OCI-LY3 (cell line): ENCODE data around the gene PCP4L1.

Experiments
- CTCF ChIP-seq: fragments of 200-600, 300-600 bp; sonication (generic); IDR thresholded peaks from 2 replicates; pipeline ENCODE4 v1.5.1; 2014; ENCODE audit warnings: antibody characterized with exemption, low read length, low read depth
- EZH2phosphoT487 ChIP-seq: fragments of 200-600 bp; shearing (Covaris generic); IDR thresholded peaks from 2 replicates; pipeline ENCODE4 v1.6.1; 2018; ENCODE audit warnings: antibody characterized with exemption, mixed run types, low read depth

DNA sequence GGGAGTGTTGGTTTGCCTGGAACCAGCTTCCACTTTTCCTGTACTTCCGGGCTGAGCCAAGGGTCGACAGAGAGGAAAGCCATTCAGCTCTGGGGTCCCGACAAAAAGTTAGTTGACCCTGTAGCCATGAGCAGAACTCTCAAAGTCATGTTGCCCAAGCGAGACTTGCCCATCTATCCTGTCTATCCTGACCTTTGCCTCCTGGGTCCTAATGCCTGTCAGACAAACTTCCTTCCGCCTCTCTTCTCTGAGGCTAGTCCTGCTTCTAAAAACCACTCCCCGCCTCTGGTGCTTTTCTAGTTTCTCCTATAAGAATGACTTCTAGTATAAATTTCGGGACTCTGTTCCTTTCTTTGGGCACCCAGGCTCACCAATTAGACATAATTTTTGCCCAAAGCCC lies 7.7 kb upstream of the PCP4L1 start:
- TF ChIP-seq CTCF (no peak), EZH2phosphoT487 (no peak)
